HEK293 (cell line): Measurements from ENCODE around the gene CASP10.

Experiments
- BCL11A ChIP-seq: fragments of 450-650 bp; formaldehyde crosslinking; IDR thresholded peaks from 2 replicates; pipeline ENCODE4 v1.5.1; 2016; ENCODE audit warnings: low read depth, missing biosample characterization, missing genetic modification characterization
- CTCF ChIP-seq: fragments of 450-650 bp; formaldehyde crosslinking; IDR thresholded peaks from 2 replicates; pipeline ENCODE4 v1.5.1; 2016; ENCODE audit warnings: missing biosample characterization, missing genetic modification characterization
- ZEB2 ChIP-seq: fragments of 450-650 bp; formaldehyde crosslinking; IDR thresholded peaks from 2 replicates; pipeline ENCODE4 v1.5.1; 2016; ENCODE audit warnings: missing biosample characterization, missing genetic modification characterization
- ZNF433 ChIP-seq: fragments of 450-650 bp; formaldehyde crosslinking; IDR thresholded peaks from 2 replicates; pipeline ENCODE4 v1.5.1; 2016; ENCODE audit warnings: missing biosample characterization, missing genetic modification characterization, low read depth
- ZNF580 ChIP-seq: fragments of 450-650 bp; formaldehyde crosslinking; IDR thresholded peaks from 2 replicates; pipeline ENCODE4 v1.5.1; 2016; ENCODE audit warnings: missing biosample characterization, missing genetic modification characterization
- ZSCAN5A ChIP-seq: fragments of 450-650 bp; formaldehyde crosslinking; IDR thresholded peaks from 2 replicates; pipeline ENCODE4 v1.5.1; 2016; ENCODE audit warnings: missing biosample characterization, missing genetic modification characterization

- TF ChIP-seq CTCF (tag by site-specific recombination), result no peak
- no peak for TF ChIP-seq ZSCAN5A (tag by site-specific recombination)
- TF ChIP-seq ZNF433 (tag by site-specific recombination), result no peak
- no peak for TF ChIP-seq ZNF580 (tag by site-specific recombination)
- no peak for TF ChIP-seq ZEB2 (tag by site-specific recombination)
- TF ChIP-seq BCL11A (tag by site-specific recombination), result no peak
Observed at GRCh38 chr2:201270293-201271001, 87.5 kb downstream of the CASP10 start.
